MCF 10A (cell line): Measurements from ENCODE around the gene TMEFF1. TPM values are rescaled to one million over a fixed set of nuclear protein-coding genes. Genes with fewer than 3 reads are reported as not detected.

Experiments used
- BruUV-seq: library from RNA; stranded (reverse); fragments of 400-500 nt; replicated peaks from 2 replicates; lab custom pipeline; 2021; lab: Mats Ljungman, UMichigan
- CTCF ChIA-PET: fragments of 300-600 bp; sonication (Branson Sonifier 250); formaldehyde crosslinking; extraction: SDS; loops from one replicate; lab custom pipeline; 2021; ENCODE audit warnings: antibody characterized with exemption, inconsistent platforms; lab: Yijun Ruan, JAX
- POLR2A ChIA-PET: fragments of 300-600, 350-650 bp; sonication (Branson Sonifier 250); formaldehyde crosslinking; extraction: SDS; loops from one replicate; lab custom pipeline; 2020; ENCODE audit warnings: antibody characterized with exemption, inconsistent platforms; lab: Yijun Ruan, JAX
- DNase-seq: peaks from one replicate; pipeline ENCODE4 v3.0.0-alpha.2; 2018; ENCODE audit not compliant: unreplicated experiment
- H3K27ac Mint-ChIP-seq: one replicate; pipeline ENCODE4 v1.8.0; 2022; ENCODE audit warnings: mild to moderate bottlenecking, low read depth, mixed read lengths; ENCODE audit not compliant: unreplicated experiment
- H3K27me3 Mint-ChIP-seq: one replicate; pipeline ENCODE4 v1.8.0; 2022; ENCODE audit warnings: mixed read lengths; ENCODE audit not compliant: insufficient read depth, unreplicated experiment
- H3K36me3 Mint-ChIP-seq: one replicate; pipeline ENCODE4 v1.8.0; 2022; ENCODE audit warnings: mild to moderate bottlenecking, moderate library complexity, mixed read lengths; ENCODE audit not compliant: insufficient read depth, unreplicated experiment
- H3K4me1 Mint-ChIP-seq: one replicate; pipeline ENCODE4 v1.8.0; 2022; ENCODE audit warnings: mixed read lengths; ENCODE audit not compliant: insufficient read depth, unreplicated experiment
- H3K4me3 Mint-ChIP-seq: one replicate; pipeline ENCODE4 v1.8.0; 2022; ENCODE audit warnings: mild to moderate bottlenecking, moderate library complexity, mixed read lengths; ENCODE audit not compliant: unreplicated experiment
- H3K9me3 Mint-ChIP-seq: one replicate; pipeline ENCODE4 v1.8.0; 2022; ENCODE audit warnings: mixed read lengths; ENCODE audit not compliant: unreplicated experiment
- CTCF ChIP-seq: fragments of 200-600 bp; IDR thresholded peaks from one replicate; pipeline ENCODE4 v1.8.0; 2022; ENCODE audit warnings: antibody characterized with exemption, mild to moderate bottlenecking; ENCODE audit not compliant: unreplicated experiment
- intact Hi-C: fragments of 100-400 bp; cut with micrococcal nuclease; formaldehyde crosslinking; loops from 2 replicates; pipeline ENCODE4 v1.14.1; 2022
- total RNA-seq: library from RNA; stranded (reverse); gene quantifications from 2 replicates; pipeline ENCODE4 v1.2.3, GENCODE V29; 2022

TMEFF1 gene
- total RNA-seq, 1 experiment from 2014 or later, result 0.28 TPM

- intact Hi-C loops, result no loop called here
- CTCF ChIA-PET, result interaction anchor here (0.5 to 1.4 kb wide), 6 partner anchors 18 to 902 kb away, joined by 3 to 6 read pairs (median 3); no protein-coding TSS in a partner anchor
- H3K27ac Mint-ChIP-seq, result no peak overlapping the region
These were observed 13.7 kb downstream of the TMEFF1 start for GRCh38 chr9:100486479-100487176.

DNA sequence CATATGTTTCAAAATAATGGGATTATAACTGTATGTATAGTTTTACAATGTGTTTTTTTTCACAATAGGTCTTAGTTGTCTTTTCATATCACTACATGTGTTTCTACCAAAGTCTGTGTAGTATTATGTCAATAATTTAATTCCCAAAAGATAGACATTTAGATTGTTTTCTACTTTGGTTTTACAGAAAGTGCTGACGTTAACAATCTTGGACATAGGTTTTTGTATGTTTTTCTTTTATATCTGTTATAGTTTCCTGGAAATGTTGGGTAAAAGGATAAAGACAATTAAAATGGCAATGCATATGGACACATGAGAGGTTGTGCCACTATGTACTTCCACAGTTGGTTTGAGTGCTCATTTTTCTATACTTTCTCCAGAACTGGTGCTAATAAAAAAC lies 15.2 kb downstream of the TMEFF1 start:
- BruUV-seq, result no TSS peak
- Mint-ChIP-seq H3K9me3 (no peaks in the 10 kb centered on the region), H3K36me3 (no peaks in the 10 kb centered on the region), H3K4me1 (no peaks in the 10 kb centered on the region), H3K27me3 (no peaks in the 10 kb centered on the region), H3K27ac (no peak overlapping the region), H3K4me3 (no peak overlapping the region)
- TF ChIP-seq CTCF, result no peak
- no peak for DNase-seq
- intact Hi-C loops, result no loop called here
- CTCF ChIA-PET, result interaction anchor here (0.5 kb wide), 1 partner anchor 21 kb away, joined by 4 read pairs; no protein-coding TSS in a partner anchor
- POLR2A ChIA-PET, result interaction anchor here (0.8 kb wide), 1 partner anchor 11 kb away, joined by 3 read pairs; no protein-coding TSS in a partner anchor

More at GRCh38 chr9:100486479-100487176, 13.7 kb downstream of the TMEFF1 start:
- POLR2A ChIA-PET, result no interaction called here
- BruUV-seq, result no TSS peak
- H3K27me3 Mint-ChIP-seq, result no peaks in the 10 kb centered on the region
- no peaks in the 10 kb centered on the region for H3K9me3 Mint-ChIP-seq
- H3K4me1 Mint-ChIP-seq, result no peaks in the 10 kb centered on the region
- no peaks in the 10 kb centered on the region for H3K36me3 Mint-ChIP-seq
- no peak for DNase-seq
- H3K4me3 Mint-ChIP-seq, result no peak overlapping the region
- TF ChIP-seq CTCF, result no peak

DNA sequence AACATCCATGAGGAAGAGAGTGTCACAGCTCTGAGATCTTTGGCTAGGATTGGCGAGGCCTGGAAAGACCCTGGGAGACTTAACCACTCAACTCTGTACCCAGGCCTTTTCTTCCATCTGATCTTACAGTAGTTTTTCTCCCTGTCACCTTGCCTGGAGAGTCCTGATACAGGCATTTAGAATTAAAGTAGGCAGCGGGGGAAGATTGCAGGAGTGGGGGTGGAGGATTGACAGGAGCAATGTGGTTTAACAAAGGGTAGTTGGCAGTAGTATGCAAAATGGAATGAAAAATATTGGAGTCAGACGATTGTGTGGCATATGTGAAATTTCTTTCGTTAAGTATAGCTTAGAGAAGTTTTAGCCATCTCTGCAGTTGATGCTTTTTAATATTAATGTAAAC lies 16.9 kb downstream of the TMEFF1 start:
- Mint-ChIP-seq H3K9me3 (no peaks in the 10 kb centered on the region), H3K36me3 (no peaks in the 10 kb centered on the region), H3K4me3 (no peak overlapping the region), H3K27ac (no peak overlapping the region), H3K27me3 (no peaks in the 10 kb centered on the region), H3K4me1 (no peaks in the 10 kb centered on the region)
- CTCF ChIA-PET, result interaction anchor here (0.6 to 0.8 kb wide), 2 partner anchors 111 to 1923 kb away, joined by 3 read pairs; no protein-coding TSS in a partner anchor
- BruUV-seq, result no TSS peak
- DNase-seq, result no peak
- intact Hi-C loops, result no loop called here
- POLR2A ChIA-PET, result no interaction called here
- no peak for TF ChIP-seq CTCF

- no peaks in the 10 kb centered on the region for H3K27me3 Mint-ChIP-seq
- intact Hi-C loops, result no loop called here
- no peaks in the 10 kb centered on the region for H3K9me3 Mint-ChIP-seq
- H3K4me3 Mint-ChIP-seq, result no peak overlapping the region
- ChIA-PET POLR2A (no interaction called here), CTCF (interaction anchor here (0.6 kb wide), 2 partner anchors 671 to 1075 kb away, joined by 3 read pairs; partner anchors contain the start of gene NR4A3)
- no peak overlapping the region for H3K27ac Mint-ChIP-seq
- DNase-seq, result peak; percentile 5
- no peak for TF ChIP-seq CTCF
- H3K36me3 Mint-ChIP-seq, result no peaks in the 10 kb centered on the region
- BruUV-seq, result no TSS peak
- H3K4me1 Mint-ChIP-seq, result no peaks in the 10 kb centered on the region
These were observed 20.0 kb downstream of the TMEFF1 start for GRCh38 chr9:100492952-100493351.
